ENCODE results near the gene RAET1E.

Gene RAET1E

GRCh38 chr6:149899926-149900619 lies 2.2 kb upstream of the RAET1E start:
- no peaks in the 10 kb centered on the region for H3K36me3 ChIP-seq
- H3K4me1 ChIP-seq, result no peaks in the 10 kb centered on the region; the same call in 1 of the 2 replicates
- no peak for TF ChIP-seq CTCF (IDR thresholded peaks at IDR 0.05; ENCODE audit: low read depth, low read length)
- no peaks in the 10 kb centered on the region for H3K27me3 ChIP-seq
- H3K4me3 ChIP-seq (ENCODE audit: low read depth, low read length), result no peak overlapping the region
- no peak for DNase-seq
- H3K9me3 ChIP-seq, result no peaks in the 10 kb centered on the region

- DNase-seq, result no peak
- Histone ChIP-seq H3K36me3 (no peaks in the 10 kb centered on the region), H3K27me3 (no peaks in the 10 kb centered on the region)
These were observed 1.6 kb upstream of the RAET1E start for GRCh38 chr6:149899486-149899885.

GRCh38 chr6:149898966-149899365 lies 1.1 kb upstream of the RAET1E start:
- TF ChIP-seq CTCF (IDR thresholded peaks at IDR 0.05; ENCODE audit: low read depth, low read length), result no peak
- no peak for DNase-seq
- Histone ChIP-seq H3K4me1 (no peaks in the 10 kb centered on the region; the same call in 1 of the 2 replicates), H3K36me3 (no peaks in the 10 kb centered on the region), H3K4me3 (ENCODE audit: low read depth, low read length) (no peak overlapping the region), H3K9me3 (no peaks in the 10 kb centered on the region), H3K27me3 (no peaks in the 10 kb centered on the region)

More at GRCh38 chr6:149899486-149899885, 1.6 kb upstream of the RAET1E start:
- no peak overlapping the region for H3K4me3 ChIP-seq (ENCODE audit: low read depth, low read length)
- TF ChIP-seq CTCF (IDR thresholded peaks at IDR 0.05; ENCODE audit: low read depth, low read length), result no peak
- H3K9me3 ChIP-seq, result no peaks in the 10 kb centered on the region
- H3K4me1 ChIP-seq, result no peaks in the 10 kb centered on the region; the same call in 1 of the 2 replicates

- TF ChIP-seq CTCF (IDR thresholded peaks at IDR 0.05; ENCODE audit: low read depth, low read length), result no peak
- no peaks in the 10 kb centered on the region for H3K27me3 ChIP-seq
- no peaks in the 10 kb centered on the region; the same call in 1 of the 2 replicates for H3K4me1 ChIP-seq
- no peaks in the 10 kb centered on the region for H3K9me3 ChIP-seq
- DNase-seq, result no peak
- no peak overlapping the region for H3K4me3 ChIP-seq (ENCODE audit: low read depth, low read length)
- H3K36me3 ChIP-seq, result no peaks in the 10 kb centered on the region
These were observed 757 bp downstream of the RAET1E start for GRCh38 chr6:149897015-149897697.

- no peak for TF ChIP-seq CTCF (IDR thresholded peaks at IDR 0.05; ENCODE audit: low read depth, low read length)
- no peaks in the 10 kb centered on the region for H3K9me3 ChIP-seq
- DNase-seq, result no peak
- no peak overlapping the region for H3K4me3 ChIP-seq (ENCODE audit: low read depth, low read length)
- no peaks in the 10 kb centered on the region; the same call in 1 of the 2 replicates for H3K4me1 ChIP-seq
- no peaks in the 10 kb centered on the region for H3K36me3 ChIP-seq
- no peaks in the 10 kb centered on the region for H3K27me3 ChIP-seq
These were observed 1.4 kb downstream of the RAET1E start for GRCh38 chr6:149896491-149896890.

GRCh38 chr6:149895833-149896271 lies 2.1 kb downstream of the RAET1E start:
- Histone ChIP-seq H3K27me3 (no peaks in the 10 kb centered on the region), H3K36me3 (no peaks in the 10 kb centered on the region), H3K9me3 (no peaks in the 10 kb centered on the region), H3K4me1 (no peaks in the 10 kb centered on the region; the same call in 1 of the 2 replicates), H3K4me3 (ENCODE audit: low read depth, low read length) (no peak overlapping the region)
- peak; percentile 52 for DNase-seq
- TF ChIP-seq CTCF (IDR thresholded peaks at IDR 0.05; ENCODE audit: low read depth, low read length), result no peak
